GM19467 (cell line): ENCODE data around the gene CD53.
"Not testable (repeated sequence)": the region's sequence is repeated elsewhere in the genome, so short reads cannot be mapped to it uniquely, and the experiment has no call there.

Experiments used
- ATAC-seq: cut with Tn5 transposase; IDR thresholded peaks from one replicate; pipeline ENCODE4 v1.9.1; 2021; ENCODE audit warnings: mild to moderate bottlenecking, moderate library complexity; ENCODE audit not compliant: unreplicated experiment

The CD53 gene, protein sequence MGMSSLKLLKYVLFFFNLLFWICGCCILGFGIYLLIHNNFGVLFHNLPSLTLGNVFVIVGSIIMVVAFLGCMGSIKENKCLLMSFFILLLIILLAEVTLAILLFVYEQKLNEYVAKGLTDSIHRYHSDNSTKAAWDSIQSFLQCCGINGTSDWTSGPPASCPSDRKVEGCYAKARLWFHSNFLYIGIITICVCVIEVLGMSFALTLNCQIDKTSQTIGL

DNA sequence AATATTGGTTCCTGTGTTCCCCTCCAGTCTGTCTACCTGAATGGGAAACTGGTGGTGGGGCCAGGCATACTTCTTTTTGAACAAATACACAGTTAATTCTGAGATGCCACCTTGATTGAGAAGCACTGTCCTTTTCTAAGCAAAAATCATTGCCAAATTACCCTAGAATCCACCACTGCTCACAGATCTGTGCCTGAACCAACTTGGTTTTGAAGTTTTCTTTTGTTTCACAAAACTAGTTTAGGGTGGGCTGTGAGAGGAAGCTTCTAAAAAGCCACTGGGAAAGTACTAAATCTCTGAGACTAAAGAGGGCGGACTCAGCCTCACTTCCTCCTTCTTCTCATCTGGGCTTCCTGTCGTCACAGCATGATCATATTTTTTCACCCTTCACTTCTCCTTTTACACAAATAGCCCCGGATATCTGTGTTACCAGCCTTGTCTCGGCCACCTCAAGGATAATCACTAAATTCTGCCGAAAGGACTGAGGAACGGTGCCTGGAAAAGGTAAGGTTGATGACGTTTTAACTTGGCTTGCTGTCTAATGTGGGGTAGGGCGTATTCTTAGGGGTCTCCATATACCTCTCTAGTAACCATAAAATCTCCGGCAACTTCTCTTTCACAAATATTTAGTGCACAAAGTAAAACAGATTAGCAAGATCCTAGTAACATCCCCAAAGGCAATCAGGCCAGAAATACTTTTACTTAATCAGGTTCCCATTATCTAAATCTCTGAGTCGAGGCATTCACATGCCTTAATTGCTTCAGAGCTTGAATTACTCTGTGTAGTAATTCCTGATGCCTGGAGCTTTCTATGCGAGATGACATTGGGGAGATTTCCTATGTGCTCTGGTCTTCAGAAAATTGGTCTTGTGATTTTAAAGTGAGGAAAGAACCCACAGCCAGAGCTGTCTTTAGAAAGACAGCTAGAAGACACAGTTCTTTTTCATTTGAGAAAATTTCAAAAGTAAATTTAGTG is at the start of gene CD53:
TSS of gene CD53 (plus strand) at position 404 of the 976 bp plus-strand sequence. CDS start 18,261 bp downstream, outside the sequence.
- ATAC-seq: peak; percentile 42

GRCh38 chr1:110824192-110824591 is 48.8 kb upstream of the CD53 start:
- no peak for ATAC-seq

GRCh38 chr1:110829955-110830553 is 42.9 kb upstream of the CD53 start:
- ATAC-seq: no peak

DNA sequence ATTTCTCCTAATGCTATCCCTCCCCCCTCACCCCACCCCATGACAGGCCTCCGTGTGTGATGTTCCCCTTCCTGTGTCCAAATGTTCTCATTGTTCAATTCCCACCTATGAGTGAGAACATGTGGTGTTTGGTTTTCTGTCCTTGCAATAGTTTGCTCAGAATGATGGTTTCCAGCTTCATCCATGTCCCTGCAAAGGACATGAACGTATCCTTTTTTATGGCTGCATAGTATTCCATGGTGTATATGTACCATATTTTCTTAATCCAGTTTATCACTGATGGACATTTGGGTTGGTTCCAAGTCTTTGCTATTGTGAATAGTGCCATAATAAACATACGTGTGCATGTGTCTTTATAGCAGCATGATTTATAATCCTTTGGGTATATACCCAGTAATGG is 39.2 kb upstream of the CD53 start:
- ATAC-seq: not testable (repeated sequence)

GRCh38 chr1:110846861-110847260 is 26.1 kb upstream of the CD53 start:
- no peak for ATAC-seq

DNA sequence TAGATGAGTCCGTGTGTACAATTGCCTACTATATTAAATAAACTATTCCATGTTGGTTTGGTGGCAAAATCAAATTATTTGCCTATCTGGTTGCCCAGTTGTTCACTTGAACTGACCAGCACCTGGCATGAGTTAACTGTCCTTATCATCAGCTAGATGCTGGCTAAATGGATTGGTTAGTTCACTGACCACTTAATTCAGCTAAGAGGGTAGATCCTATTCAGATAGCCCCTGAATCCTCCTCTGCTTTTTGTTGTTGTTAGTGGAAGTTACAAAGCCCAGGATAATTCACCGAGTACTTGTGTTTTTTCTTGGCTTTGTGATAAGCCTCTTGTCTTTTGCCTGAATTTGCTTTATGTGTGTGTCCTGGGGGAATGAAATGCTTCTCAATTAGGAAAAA is 22.8 kb upstream of the CD53 start:
- ATAC-seq: no peak

DNA sequence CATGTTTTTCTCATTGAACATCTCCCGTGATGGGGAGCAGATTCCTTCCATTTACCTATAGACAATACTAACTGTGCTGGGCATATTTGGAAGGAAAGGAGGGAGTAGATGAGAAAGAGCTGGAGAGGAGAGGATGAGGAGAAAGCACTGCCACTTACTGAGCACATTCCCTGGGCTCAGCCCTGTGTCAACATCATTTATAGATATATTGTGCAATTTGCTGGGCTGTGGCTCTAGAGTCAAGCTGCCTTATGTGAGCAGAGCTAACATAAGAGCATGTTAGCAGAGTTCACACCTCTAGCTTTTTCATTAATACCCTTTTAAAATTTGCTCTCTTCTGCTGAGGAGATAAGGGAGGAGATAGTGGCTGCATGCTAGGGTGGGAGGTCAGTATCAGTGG is 22.3 kb upstream of the CD53 start:
- ATAC-seq: no peak

DNA sequence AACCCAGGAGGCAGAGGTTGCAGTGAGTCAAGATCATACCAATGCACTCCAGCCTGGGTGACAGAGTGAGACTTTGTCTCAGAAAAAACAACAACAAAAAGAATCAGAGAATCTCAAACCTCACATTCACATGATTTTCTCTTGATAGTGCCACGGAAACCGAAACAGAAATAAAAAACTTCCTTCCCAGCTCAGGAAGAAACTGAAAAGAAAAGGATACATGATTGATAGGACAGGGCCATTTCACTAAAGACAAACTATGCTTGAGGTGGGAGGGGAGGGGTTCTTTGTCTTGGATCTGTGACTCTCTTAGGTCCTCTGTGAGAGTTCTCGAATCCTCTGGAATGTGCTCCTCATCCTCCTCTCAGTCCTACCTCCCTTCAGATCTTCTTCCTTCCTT is 19.8 kb upstream of the CD53 start:
- ATAC-seq: no peak

- ATAC-seq: no peak
Observed at GRCh38 chr1:110856410-110856809, 16.5 kb upstream of the CD53 start.

DNA sequence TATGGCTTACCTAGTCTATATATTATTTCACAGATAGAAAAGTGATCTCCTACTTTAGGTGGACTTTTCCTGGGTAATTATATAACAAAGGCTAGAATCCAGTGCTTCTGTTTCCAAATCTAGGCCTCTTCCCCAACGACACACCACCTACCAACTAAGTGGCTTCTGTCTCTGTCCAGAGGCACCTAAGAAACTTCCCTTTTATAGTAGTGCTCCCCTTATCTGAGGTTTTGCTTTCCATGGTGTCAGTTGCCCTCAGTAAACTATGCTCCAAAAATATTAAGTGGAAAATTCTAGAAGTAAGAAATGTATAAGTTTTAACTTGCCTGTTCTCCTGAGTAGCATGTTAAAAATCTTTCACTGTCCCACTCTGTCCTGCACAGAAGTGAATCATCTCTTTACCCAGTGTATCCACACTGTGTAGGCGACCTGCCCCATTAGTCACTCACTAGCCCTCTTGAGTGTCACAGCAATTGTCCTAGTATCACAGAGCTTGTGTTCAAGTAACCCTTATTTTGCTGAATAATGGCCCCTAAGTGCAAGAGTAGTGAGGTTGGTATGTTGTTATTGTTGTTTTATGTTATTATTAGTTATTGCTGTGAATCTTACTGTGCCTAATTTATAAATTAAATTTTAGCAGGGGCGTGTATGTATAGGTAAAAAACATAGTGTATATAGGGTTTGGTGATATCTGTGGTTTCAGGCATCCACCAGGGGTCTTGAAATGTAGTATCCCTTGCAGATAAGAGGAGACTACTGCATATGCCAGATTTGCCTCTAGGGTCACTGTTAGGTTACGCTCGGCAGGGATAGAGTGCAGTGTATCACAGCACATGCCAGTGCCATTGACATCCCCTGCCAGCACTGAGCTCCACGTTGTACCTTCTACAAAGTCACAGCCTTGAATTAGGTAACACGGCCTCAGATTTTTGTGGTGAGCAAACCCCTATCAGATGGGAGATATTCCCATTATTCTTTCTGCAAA is 14.7 kb upstream of the CD53 start:
- no peak for ATAC-seq

DNA sequence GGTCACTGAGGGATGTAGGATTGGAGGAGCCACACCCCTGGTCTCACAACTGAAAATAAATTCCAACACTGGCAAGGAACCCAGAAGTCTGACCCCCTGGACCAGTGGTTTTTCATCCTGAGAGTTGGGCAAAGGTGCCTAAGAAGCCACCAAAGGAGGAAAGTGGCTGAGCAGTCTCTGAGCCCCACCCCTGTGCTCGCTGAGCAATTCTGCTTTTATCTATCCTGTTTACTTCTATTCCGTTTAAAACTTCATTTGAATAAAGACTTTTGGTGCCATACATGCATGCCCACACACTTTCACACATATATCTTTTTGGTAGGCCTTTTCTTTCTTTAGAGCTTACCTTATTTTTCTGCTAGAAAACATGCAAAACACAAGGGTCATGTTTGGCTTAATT is 13.9 kb upstream of the CD53 start:
- no peak for ATAC-seq

DNA sequence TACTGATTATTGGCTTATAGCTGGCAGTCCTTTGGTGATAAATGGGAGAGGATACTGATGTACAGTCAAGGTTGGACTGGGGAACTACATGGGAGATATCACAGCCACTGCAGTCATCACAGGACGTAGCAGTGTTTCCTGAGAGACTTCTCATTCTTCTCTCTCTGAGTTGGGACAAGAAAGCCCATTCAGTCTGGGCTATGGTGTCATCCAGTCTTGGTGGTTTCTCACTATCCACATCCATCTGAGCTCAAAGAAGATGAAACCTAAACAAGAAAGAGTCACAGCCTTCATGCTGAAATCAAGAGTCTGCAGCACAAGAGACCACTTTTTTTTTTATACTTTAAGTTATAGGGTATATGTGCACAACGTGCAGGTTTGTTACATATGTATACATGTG is 12.8 kb upstream of the CD53 start:
- no peak for ATAC-seq

DNA sequence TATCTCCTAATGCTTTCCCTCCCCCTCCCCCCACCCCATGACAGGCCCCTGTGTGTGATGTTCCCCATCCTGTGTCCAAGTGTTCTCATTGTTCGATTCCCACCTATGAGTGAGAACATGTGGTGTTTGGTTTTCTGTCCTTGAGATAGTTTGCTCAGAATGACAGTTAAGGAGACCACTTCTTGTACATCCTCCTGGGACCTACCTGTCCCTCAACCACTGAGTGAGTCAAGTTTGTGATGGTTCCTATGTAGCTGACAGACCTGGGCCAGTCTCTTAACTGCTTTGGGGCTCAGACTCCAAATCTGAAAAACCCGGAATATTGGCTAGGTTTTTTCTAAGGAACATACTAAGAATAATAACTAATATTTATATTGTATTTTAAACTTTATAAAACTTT is 12.3 kb upstream of the CD53 start:
- ATAC-seq: not testable (repeated sequence)

DNA sequence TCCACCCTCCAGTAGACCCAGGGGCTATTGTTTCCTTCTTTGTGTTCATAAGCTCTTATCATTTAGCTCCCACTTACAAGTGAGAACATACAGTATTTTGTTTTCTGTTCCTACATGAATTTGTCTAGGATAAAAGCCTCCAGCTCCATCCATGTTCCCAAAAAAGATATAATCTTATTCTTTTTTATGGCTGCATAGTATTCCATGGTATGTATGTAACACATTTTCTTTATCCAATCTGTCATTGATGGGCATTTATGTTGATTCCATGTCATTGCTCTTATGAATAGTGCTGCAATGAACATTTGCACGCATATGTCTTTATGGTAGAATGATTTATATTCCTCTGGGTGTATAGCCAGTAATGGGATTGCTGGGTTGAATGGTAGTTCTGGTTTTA is 11.0 kb upstream of the CD53 start:
- ATAC-seq: not testable (repeated sequence)

GRCh38 chr1:110864287-110864686 is 8.7 kb upstream of the CD53 start:
- ATAC-seq: no peak

DNA sequence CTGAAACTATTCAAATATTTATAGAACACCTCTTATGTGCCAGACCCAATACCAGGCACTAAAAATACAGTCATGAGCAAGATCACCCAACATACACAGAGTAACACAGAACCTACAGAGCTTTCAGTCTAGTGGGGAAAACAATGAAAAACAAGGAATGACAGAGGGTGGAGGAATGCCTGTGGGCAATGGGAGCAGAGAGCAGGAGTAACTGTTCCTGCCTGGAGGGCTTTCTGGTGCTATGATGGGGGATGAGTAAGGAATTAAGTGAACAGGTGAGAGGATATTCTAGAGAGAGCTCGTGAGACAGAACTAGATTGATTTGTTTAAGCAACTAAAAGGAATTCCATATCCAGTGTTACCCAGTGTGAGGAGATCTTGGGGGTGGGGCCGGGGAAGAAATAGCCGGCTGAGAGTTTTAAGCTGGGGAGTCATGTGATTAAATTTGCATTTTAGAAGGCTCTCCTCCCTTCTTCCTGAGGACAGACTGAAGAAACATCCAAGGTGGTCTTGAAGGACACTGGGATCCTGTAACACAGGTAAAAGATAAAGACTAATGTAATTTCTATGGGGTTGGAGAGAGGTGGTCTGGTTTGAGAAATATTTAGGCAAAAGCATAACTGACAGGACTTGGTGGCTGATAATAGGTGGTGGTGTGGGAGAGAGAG is 2.1 kb upstream of the CD53 start:
- ATAC-seq: no peak

DNA sequence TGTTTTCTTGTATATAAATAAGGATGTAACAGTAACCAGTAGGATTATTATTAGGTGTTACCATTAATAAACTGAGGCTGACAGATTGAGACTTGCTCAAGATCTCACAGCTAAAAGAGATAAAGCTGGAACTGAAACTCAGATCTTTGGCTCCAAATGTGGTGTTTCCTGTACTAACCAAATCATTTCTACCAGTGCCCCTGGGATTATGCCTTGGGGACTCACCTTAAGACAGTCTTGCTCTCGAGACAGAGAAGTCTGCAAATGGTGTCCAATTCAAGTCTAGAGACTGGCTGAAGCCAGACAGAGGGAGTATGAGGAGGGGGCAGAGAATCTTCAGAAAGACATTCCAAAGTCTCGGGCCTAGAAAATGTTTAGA is 593 bp upstream of the CD53 start:
- ATAC-seq: peak; percentile 33

GRCh38 chr1:110873856-110874255 is 908 bp downstream of the CD53 start:
- no peak for ATAC-seq

- no peak for ATAC-seq
Observed at GRCh38 chr1:110874324-110875215, 1.6 kb downstream of the CD53 start.
